ENCODE measurements around the gene COPS7A.

GRCh38 chr12:6773590-6774351 lies 49.9 kb downstream of the COPS7A start:
- TF ChIP-seq CTCF (IDR thresholded peaks at IDR 0.05 in 2 of 3, conservative IDR thresholded peaks at IDR 0.05 in 1 of 3; ENCODE audit: insufficient read depth in 2 of 3, low read depth in 1 of 3, low read length in 3 of 3) (no peak), TAF7 (tag; IDR thresholded peaks at IDR 0.05) (no peak), ATF2 (CRISPR knock-in tag; IDR thresholded peaks at IDR 0.05) (no peak), NFIC (IDR thresholded peaks at IDR 0.05) (no peak), ZNF707 (CRISPR knock-in tag; conservative IDR thresholded peaks at IDR 0.05) (no peak), MAX (CRISPR knock-in tag; IDR thresholded peaks at IDR 0.05) (no peak), EP300 (IDR thresholded peaks at IDR 0.05; ENCODE audit: low read length) (no peak), CEBPG (CRISPR knock-in tag; IDR thresholded peaks at IDR 0.05) (no peak), CEBPG (tag; conservative IDR thresholded peaks at IDR 0.05 in 1 of 2, IDR thresholded peaks at IDR 0.05 in 1 of 2) (no peak), SIN3A (IDR thresholded peaks at IDR 0.05; ENCODE audit: borderline replicate concordance in 2 of 2, control insufficient read depth in 1 of 2, low read depth in 2 of 2, low read length in 2 of 2) (no peak), SMAD4 (CRISPR knock-in tag; conservative IDR thresholded peaks at IDR 0.05) (no peak), RB1 (IDR thresholded peaks at IDR 0.05; ENCODE audit: low read depth) (no peak), POLR2A (conservative IDR thresholded peaks at IDR 0.05) (no peak)

All from K562 (cell line).